CD1c-positive myeloid dendritic cell (primary cell): ENCODE data around the gene SPAG9.
"Not testable (repeated sequence)": the region's sequence is repeated elsewhere in the genome, so short reads cannot be mapped to it uniquely, and the experiment has no call there.

Experiments used
- DNase-seq: peaks from one replicate; pipeline ENCODE4 v3.0.0-alpha.2; 2016; ENCODE audit errors: extremely low spot score

SPAG9 gene

GRCh38 chr17:51088287-51088686, 32.4 kb downstream of the SPAG9 start:
- peak; percentile 25 for DNase-seq

GRCh38 chr17:51087072-51087757, 33.5 kb downstream of the SPAG9 start:
- peak; percentile 29 for DNase-seq

GRCh38 chr17:51085150-51085805, 35.4 kb downstream of the SPAG9 start:
- no peak for DNase-seq

GRCh38 chr17:51083981-51084380, 36.7 kb downstream of the SPAG9 start:
- DNase-seq, result peak; percentile 54

- not testable (repeated sequence) for DNase-seq
These were observed 37.3 kb downstream of the SPAG9 start for GRCh38 chr17:51083364-51083763.

GRCh38 chr17:51079049-51079448, 41.6 kb downstream of the SPAG9 start:
- peak; percentile 64 for DNase-seq

GRCh38 chr17:51078009-51078592, 42.6 kb downstream of the SPAG9 start:
- no peak for DNase-seq

GRCh38 chr17:51076821-51077220, 43.8 kb downstream of the SPAG9 start:
- DNase-seq, result no peak

- DNase-seq, result peak; percentile 70
These were observed 49.1 kb downstream of the SPAG9 start for GRCh38 chr17:51071556-51071955.

- DNase-seq, result no peak
These were observed 55.2 kb downstream of the SPAG9 start for GRCh38 chr17:51065466-51065865.

- DNase-seq, result no peak
These were observed 56.5 kb downstream of the SPAG9 start for GRCh38 chr17:51064061-51064735.

GRCh38 chr17:51060396-51060795, 60.3 kb downstream of the SPAG9 start:
- no peak for DNase-seq

- no peak for DNase-seq
These were observed 60.9 kb downstream of the SPAG9 start for GRCh38 chr17:51059781-51060180.

GRCh38 chr17:51057534-51057933, 63.1 kb downstream of the SPAG9 start:
- no peak for DNase-seq

GRCh38 chr17:51056813-51057510, 63.7 kb downstream of the SPAG9 start:
- peak; percentile 51 for DNase-seq

GRCh38 chr17:51054748-51055147, 65.9 kb downstream of the SPAG9 start:
- DNase-seq, result no peak

GRCh38 chr17:51052235-51052634, 68.4 kb downstream of the SPAG9 start:
- no peak for DNase-seq

- peak; percentile 77 for DNase-seq
These were observed 70.2 kb downstream of the SPAG9 start for GRCh38 chr17:51050291-51051033.

- DNase-seq, result peak; percentile 10
These were observed 73.9 kb downstream of the SPAG9 start for GRCh38 chr17:51046514-51047384.

- no peak for DNase-seq
These were observed 74.6 kb downstream of the SPAG9 start for GRCh38 chr17:51046046-51046445.
